ENCODE data around the gene CDKL5. TPM values are rescaled to one million over a fixed set of nuclear protein-coding genes. Genes with fewer than 3 reads are reported as not detected.

The CDKL5 gene
- total and polyA plus RNA-seq, 2 experiments from 2014 or later, result 7.5 to 13.7 TPM

- TF ChIP-seq POLR2AphosphoS5 (IDR thresholded peaks at IDR 0.05; ENCODE audit: low read depth) (no peak), ZNF331 (CRISPR knock-in tag; IDR thresholded peaks at IDR 0.05; ENCODE audit: low read depth) (no peak), EZH2phosphoT487 (IDR thresholded peaks at IDR 0.05; ENCODE audit: unreplicated experiment) (no peak), STAT1 (IDR thresholded peaks at IDR 0.05; ENCODE audit: unreplicated experiment) (no peak), ETS1 (IDR thresholded peaks at IDR 0.05) (no peak), JUNB (IDR thresholded peaks at IDR 0.05; ENCODE audit: unreplicated experiment) (no peak), NANOG (IDR thresholded peaks at IDR 0.05; ENCODE audit: borderline replicate concordance) (no peak), ZNF114 (CRISPR knock-in tag; IDR thresholded peaks at IDR 0.05) (no peak), REST (IDR thresholded peaks at IDR 0.05; ENCODE audit: unreplicated experiment) (no peak)
- TF ChIP-seq, protein P1, sequence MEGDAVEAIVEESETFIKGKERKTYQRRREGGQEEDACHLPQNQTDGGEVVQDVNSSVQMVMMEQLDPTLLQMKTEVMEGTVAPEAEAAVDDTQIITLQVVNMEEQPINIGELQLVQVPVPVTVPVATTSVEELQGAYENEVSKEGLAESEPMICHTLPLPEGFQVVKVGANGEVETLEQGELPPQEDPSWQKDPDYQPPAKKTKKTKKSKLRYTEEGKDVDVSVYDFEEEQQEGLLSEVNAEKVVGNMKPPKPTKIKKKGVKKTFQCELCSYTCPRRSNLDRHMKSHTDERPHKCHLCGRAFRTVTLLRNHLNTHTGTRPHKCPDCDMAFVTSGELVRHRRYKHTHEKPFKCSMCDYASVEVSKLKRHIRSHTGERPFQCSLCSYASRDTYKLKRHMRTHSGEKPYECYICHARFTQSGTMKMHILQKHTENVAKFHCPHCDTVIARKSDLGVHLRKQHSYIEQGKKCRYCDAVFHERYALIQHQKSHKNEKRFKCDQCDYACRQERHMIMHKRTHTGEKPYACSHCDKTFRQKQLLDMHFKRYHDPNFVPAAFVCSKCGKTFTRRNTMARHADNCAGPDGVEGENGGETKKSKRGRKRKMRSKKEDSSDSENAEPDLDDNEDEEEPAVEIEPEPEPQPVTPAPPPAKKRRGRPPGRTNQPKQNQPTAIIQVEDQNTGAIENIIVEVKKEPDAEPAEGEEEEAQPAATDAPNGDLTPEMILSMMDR (conservative IDR thresholded peaks at IDR 0.05; ENCODE audit: low read depth in 2 of 2), result no peak
Measured at GRCh38 chrX:18455384-18455783, 30.0 kb downstream of the CDKL5 start (continued).

GRCh38 chrX:18457000-18457399 is 31.6 kb downstream of the CDKL5 start:
- H3K36me3 ChIP-seq (ENCODE audit: insufficient read depth), result no peaks in the 10 kb centered on the region
- H3K4me2 ChIP-seq, result no peak overlapping the region
- Mint-ChIP-seq H3K27me3 (ENCODE audit: insufficient read depth, low read depth, poor library complexity) (no peaks in the 10 kb centered on the region), H3K36me3 (ENCODE audit: low read depth) (no peaks in the 10 kb centered on the region), H3K4me1 (peaks cover 14% of the 10 kb centered on the region), H3K9me3 (no peaks in the 10 kb centered on the region), H3K27ac (no peak overlapping the region), H3K4me3 (no peak overlapping the region)
- H3K9me2 ChIP-seq (ENCODE audit: insufficient read depth), result no peaks in the 10 kb centered on the region
- H3K4me3 ChIP-seq, result no peak overlapping the region
- H3K27me3 ChIP-seq (ENCODE audit: insufficient read depth), result no peaks in the 10 kb centered on the region
- H3F3A ChIP-seq (replicated peaks; ENCODE audit: low read depth), result no peaks in the 10 kb centered on the region
- DNase-seq (ENCODE audit: low spot score) (no peak), ATAC-seq (no peak)
- no peak overlapping the region for H2AFZ ChIP-seq
- peaks cover 70% of the 10 kb centered on the region for H3K79me2 ChIP-seq (replicated peaks; ENCODE audit: insufficient read depth)
- no peak overlapping the region for H3K27ac ChIP-seq (ENCODE audit: low read depth)
- H4K20me1 ChIP-seq (replicated peaks; ENCODE audit: insufficient read depth), result no peaks in the 10 kb centered on the region; the same call in 1 of the 2 replicates
- peaks cover 14% of the 10 kb centered on the region for H3K4me1 ChIP-seq (ENCODE audit: insufficient read depth)
- TF ChIP-seq, protein P1 (conservative IDR thresholded peaks at IDR 0.05; ENCODE audit: low read depth in 2 of 2), result no peak
- TF ChIP-seq STAT1 (IDR thresholded peaks at IDR 0.05; ENCODE audit: unreplicated experiment), result no peak
- no peak for TF ChIP-seq EZH2phosphoT487 (IDR thresholded peaks at IDR 0.05; ENCODE audit: unreplicated experiment)
- TF ChIP-seq ETS1 (IDR thresholded peaks at IDR 0.05), result no peak
- TF ChIP-seq REST (IDR thresholded peaks at IDR 0.05; ENCODE audit: unreplicated experiment), result no peak
- TF ChIP-seq JUNB (IDR thresholded peaks at IDR 0.05; ENCODE audit: unreplicated experiment), result no peak
- no peak for TF ChIP-seq POLR2AphosphoS5 (IDR thresholded peaks at IDR 0.05; ENCODE audit: low read depth)
- no peak for TF ChIP-seq EZH2 (IDR thresholded peaks at IDR 0.05; ENCODE audit: low read depth, unreplicated experiment)
- no peak for TF ChIP-seq ZNF331 (CRISPR knock-in tag; IDR thresholded peaks at IDR 0.05; ENCODE audit: low read depth)
- no peak for TF ChIP-seq ZNF114 (CRISPR knock-in tag; IDR thresholded peaks at IDR 0.05)
- TF ChIP-seq CREB1 (CRISPR knock-in tag; IDR thresholded peaks at IDR 0.05; ENCODE audit: low read depth), result no peak

All from GM23338 (cell line).